ENCODE data around the gene LETM1. TPM values are rescaled to one million over a fixed set of nuclear protein-coding genes. Genes with fewer than 3 reads are reported as not detected.

Gene LETM1
- total and polyA plus RNA-seq, 2 of the 13 experiments (the other 11 are each of a cell fraction or from before 2014, with no cell fraction given): 9.7 to 41.6 TPM

GRCh38 chr4:1795299-1796195 is 60.4 kb downstream of the LETM1 start (continued):
- TF ChIP-seq, protein P1, sequence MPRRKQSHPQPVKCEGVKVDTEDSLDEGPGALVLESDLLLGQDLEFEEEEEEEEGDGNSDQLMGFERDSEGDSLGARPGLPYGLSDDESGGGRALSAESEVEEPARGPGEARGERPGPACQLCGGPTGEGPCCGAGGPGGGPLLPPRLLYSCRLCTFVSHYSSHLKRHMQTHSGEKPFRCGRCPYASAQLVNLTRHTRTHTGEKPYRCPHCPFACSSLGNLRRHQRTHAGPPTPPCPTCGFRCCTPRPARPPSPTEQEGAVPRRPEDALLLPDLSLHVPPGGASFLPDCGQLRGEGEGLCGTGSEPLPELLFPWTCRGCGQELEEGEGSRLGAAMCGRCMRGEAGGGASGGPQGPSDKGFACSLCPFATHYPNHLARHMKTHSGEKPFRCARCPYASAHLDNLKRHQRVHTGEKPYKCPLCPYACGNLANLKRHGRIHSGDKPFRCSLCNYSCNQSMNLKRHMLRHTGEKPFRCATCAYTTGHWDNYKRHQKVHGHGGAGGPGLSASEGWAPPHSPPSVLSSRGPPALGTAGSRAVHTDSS (CRISPR knock-in tag; conservative IDR thresholded peaks at IDR 0.05): no peak
- TF ChIP-seq, protein P2, sequence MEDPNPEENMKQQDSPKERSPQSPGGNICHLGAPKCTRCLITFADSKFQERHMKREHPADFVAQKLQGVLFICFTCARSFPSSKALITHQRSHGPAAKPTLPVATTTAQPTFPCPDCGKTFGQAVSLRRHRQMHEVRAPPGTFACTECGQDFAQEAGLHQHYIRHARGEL (CRISPR knock-in tag; IDR thresholded peaks at IDR 0.05): no peak
- TF ChIP-seq NKX3-1 (CRISPR knock-in tag; IDR thresholded peaks at IDR 0.05): no peak
- peak; percentile 98 for TF ChIP-seq HNF4A (CRISPR knock-in tag; IDR thresholded peaks at IDR 0.05)
- peak; percentile 98 for TF ChIP-seq ZBTB7A (CRISPR knock-in tag; IDR thresholded peaks at IDR 0.05)
- no peak for TF ChIP-seq SMAD9 (CRISPR knock-in tag; IDR thresholded peaks at IDR 0.05)
- TF ChIP-seq ZNF468 (CRISPR knock-in tag; IDR thresholded peaks at IDR 0.05): no peak
- no peak for TF ChIP-seq ZSCAN12 (CRISPR knock-in tag; IDR thresholded peaks at IDR 0.05)
- no peak for TF ChIP-seq TBL1XR1 (IDR thresholded peaks at IDR 0.05; ENCODE audit: borderline replicate concordance, low read length, partially characterized antibody)
- peak; percentile 65; the same call in 1 of the 2 replicates for TF ChIP-seq ZNF264 (CRISPR knock-in tag; IDR thresholded peaks at IDR 0.05)
- TF ChIP-seq, protein P3, sequence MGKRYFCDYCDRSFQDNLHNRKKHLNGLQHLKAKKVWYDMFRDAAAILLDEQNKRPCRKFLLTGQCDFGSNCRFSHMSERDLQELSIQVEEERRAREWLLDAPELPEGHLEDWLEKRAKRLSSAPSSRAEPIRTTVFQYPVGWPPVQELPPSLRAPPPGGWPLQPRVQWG (CRISPR knock-in tag; IDR thresholded peaks at IDR 0.05; ENCODE audit: borderline replicate concordance, low read depth): no peak
- TF ChIP-seq STAT5B (CRISPR knock-in tag; IDR thresholded peaks at IDR 0.05): no peak
- no peak for TF ChIP-seq SRF (IDR thresholded peaks at IDR 0.05; ENCODE audit: low read depth, low read length)
- no peak for TF ChIP-seq RORA (CRISPR knock-in tag; IDR thresholded peaks at IDR 0.05)
- TF ChIP-seq CSRNP1 (CRISPR knock-in tag; IDR thresholded peaks at IDR 0.05): peak; percentile 72
- peak; percentile 88 for TF ChIP-seq HOXA3 (CRISPR knock-in tag; IDR thresholded peaks at IDR 0.05)
- TF ChIP-seq, protein P4, sequence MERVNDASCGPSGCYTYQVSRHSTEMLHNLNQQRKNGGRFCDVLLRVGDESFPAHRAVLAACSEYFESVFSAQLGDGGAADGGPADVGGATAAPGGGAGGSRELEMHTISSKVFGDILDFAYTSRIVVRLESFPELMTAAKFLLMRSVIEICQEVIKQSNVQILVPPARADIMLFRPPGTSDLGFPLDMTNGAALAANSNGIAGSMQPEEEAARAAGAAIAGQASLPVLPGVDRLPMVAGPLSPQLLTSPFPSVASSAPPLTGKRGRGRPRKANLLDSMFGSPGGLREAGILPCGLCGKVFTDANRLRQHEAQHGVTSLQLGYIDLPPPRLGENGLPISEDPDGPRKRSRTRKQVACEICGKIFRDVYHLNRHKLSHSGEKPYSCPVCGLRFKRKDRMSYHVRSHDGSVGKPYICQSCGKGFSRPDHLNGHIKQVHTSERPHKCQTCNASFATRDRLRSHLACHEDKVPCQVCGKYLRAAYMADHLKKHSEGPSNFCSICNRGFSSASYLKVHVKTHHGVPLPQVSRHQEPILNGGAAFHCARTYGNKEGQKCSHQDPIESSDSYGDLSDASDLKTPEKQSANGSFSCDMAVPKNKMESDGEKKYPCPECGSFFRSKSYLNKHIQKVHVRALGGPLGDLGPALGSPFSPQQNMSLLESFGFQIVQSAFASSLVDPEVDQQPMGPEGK (CRISPR knock-in tag; IDR thresholded peaks at IDR 0.05): peak; percentile 98
- no peak for TF ChIP-seq ZNF326 (CRISPR knock-in tag; IDR thresholded peaks at IDR 0.05; ENCODE audit: borderline replicate concordance)
- peak; percentile 89 for TF ChIP-seq POLR2G (IDR thresholded peaks at IDR 0.05; ENCODE audit: low read depth, low read length)
- TF ChIP-seq TARDBP (CRISPR knock-in tag; IDR thresholded peaks at IDR 0.05): peak; percentile 91
- TF ChIP-seq FOXP1 (IDR thresholded peaks at IDR 0.05): no peak
- TF ChIP-seq FOXP1 (CRISPR knock-in tag; IDR thresholded peaks at IDR 0.05): no peak
- no peak for TF ChIP-seq ZNF329 (CRISPR knock-in tag; IDR thresholded peaks at IDR 0.05; ENCODE audit: low read depth)
- peak; percentile 79 for TF ChIP-seq RARA (CRISPR knock-in tag; IDR thresholded peaks at IDR 0.05)
